Measurements from ENCODE around the gene XPOT.

DNA sequence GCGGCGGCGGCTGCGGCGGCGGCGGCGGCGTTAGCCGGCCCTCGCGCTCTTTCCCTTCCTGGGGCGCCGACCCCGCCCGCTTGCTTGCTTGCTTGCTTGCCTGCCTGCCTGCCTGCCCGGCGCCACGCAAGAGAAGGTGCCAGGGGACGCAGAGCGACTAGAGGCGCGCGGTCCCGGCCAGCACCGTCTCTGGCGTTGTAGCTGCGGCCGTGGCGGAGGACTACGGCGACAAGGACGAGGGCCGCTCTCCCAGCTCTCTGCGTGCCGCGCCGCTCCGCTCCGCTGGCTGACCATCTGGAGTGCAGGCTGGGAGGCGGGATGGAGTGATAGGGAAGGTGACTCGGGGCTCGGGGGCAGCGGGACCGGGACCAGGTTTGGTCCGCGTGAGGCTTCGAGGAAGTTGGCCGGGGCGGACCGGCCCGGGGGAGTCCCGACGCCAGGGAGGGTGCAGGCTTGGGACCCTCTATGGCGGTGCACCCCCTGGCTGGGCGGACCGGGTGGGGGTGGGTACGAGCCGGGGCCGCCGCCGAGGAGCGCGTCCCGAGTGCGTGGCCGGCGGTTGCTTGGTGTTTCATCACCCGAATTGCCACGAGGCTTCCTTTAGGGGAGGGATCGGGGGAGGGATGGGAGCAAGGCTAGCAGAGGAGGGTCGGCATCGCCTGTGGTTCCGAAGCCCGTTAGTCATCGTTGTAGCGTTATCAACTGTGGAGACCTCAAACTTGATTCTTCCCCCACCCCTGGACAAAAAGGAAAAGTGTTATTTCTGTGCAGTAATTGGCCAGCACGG lies 471 bp downstream of the XPOT start:
- TF ChIP-seq, protein P1, sequence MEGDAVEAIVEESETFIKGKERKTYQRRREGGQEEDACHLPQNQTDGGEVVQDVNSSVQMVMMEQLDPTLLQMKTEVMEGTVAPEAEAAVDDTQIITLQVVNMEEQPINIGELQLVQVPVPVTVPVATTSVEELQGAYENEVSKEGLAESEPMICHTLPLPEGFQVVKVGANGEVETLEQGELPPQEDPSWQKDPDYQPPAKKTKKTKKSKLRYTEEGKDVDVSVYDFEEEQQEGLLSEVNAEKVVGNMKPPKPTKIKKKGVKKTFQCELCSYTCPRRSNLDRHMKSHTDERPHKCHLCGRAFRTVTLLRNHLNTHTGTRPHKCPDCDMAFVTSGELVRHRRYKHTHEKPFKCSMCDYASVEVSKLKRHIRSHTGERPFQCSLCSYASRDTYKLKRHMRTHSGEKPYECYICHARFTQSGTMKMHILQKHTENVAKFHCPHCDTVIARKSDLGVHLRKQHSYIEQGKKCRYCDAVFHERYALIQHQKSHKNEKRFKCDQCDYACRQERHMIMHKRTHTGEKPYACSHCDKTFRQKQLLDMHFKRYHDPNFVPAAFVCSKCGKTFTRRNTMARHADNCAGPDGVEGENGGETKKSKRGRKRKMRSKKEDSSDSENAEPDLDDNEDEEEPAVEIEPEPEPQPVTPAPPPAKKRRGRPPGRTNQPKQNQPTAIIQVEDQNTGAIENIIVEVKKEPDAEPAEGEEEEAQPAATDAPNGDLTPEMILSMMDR (IDR thresholded peaks at IDR 0.05; ENCODE audit: poor library complexity) = no peak
- TF ChIP-seq EZH2 (IDR thresholded peaks at IDR 0.05; ENCODE audit: borderline replicate concordance) = no peak
- TF ChIP-seq EZH2phosphoT487 (IDR thresholded peaks at IDR 0.05; ENCODE audit: low read depth, severe bottlenecking, unreplicated experiment) = no peak
